Hepatocyte (in vitro differentiated cells): ENCODE measurements around the gene CACNG6. TPM values are rescaled to one million over a fixed set of nuclear protein-coding genes. Genes with fewer than 3 reads are reported as not detected.

ENCODE experiments used
- DNase-seq: peaks from one replicate; pipeline ENCODE4 v3.0.0-alpha.2; 2016; ENCODE audit warnings: low spot score
- H2AFZ ChIP-seq: fragments of 200-600 bp; sonication (generic); 2 replicates; pipeline ENCODE4 v1.6.0; 2016; ENCODE audit warnings: antibody characterized with exemption, mild to moderate bottlenecking
- H3K27ac ChIP-seq: fragments of 200-600 bp; sonication (generic); 2 replicates; pipeline ENCODE4 v1.5.1; 2016; ENCODE audit warnings: mild to moderate bottlenecking
- H3K27me3 ChIP-seq: fragments of 200-600 bp; sonication (generic); 2 replicates; pipeline ENCODE4 v1.6.1; 2016
- H3K36me3 ChIP-seq: fragments of 200-600 bp; sonication (generic); replicated peaks from 2 replicates; pipeline ENCODE4 v1.5.1; 2016; ENCODE audit warnings: low read depth; ENCODE audit not compliant: insufficient read depth
- H3K4me1 ChIP-seq: fragments of 200-600 bp; sonication (generic); 2 replicates; pipeline ENCODE4 v1.5.1; 2016; ENCODE audit warnings: mild to moderate bottlenecking, moderate library complexity; ENCODE audit not compliant: insufficient read depth
- H3K4me2 ChIP-seq: fragments of 200-600 bp; sonication (generic); 2 replicates; pipeline ENCODE4 v1.6.0; 2016
- H3K4me3 ChIP-seq: fragments of 200-600 bp; sonication (generic); 2 replicates; pipeline ENCODE4 v1.5.1; 2016; ENCODE audit warnings: mild to moderate bottlenecking
- H3K79me2 ChIP-seq: fragments of 200-600 bp; sonication (generic); 2 replicates; pipeline ENCODE4 v1.6.0; 2017; ENCODE audit warnings: mild to moderate bottlenecking
- H3K9me2 ChIP-seq: fragments of 200-600 bp; sonication (generic); replicated peaks from 2 replicates; pipeline ENCODE4 v1.6.0; 2017; ENCODE audit warnings: mild to moderate bottlenecking; ENCODE audit not compliant: insufficient read depth
- H3K9me3 ChIP-seq: fragments of 200-600 bp; sonication (generic); 2 replicates; pipeline ENCODE4 v1.5.1; 2016; ENCODE audit warnings: low read depth, mild to moderate bottlenecking
- H4K20me1 ChIP-seq: fragments of 200-600 bp; sonication (generic); 2 replicates; pipeline ENCODE4 v1.6.0; 2016; ENCODE audit warnings: mild to moderate bottlenecking; ENCODE audit not compliant: insufficient read depth, poor library complexity, severe bottlenecking
- CTCF ChIP-seq: fragments of 200-600 bp; sonication (generic); IDR thresholded peaks from 2 replicates; pipeline ENCODE4 v1.5.1; 2016; ENCODE audit warnings: antibody characterized with exemption, mild to moderate bottlenecking; ENCODE audit not compliant: poor library complexity
- EZH2 ChIP-seq: fragments of 200-600 bp; sonication (generic); IDR thresholded peaks from 2 replicates; pipeline ENCODE4 v1.6.1; 2016; ENCODE audit warnings: antibody characterized with exemption, mild to moderate bottlenecking, borderline replicate concordance
- EZH2phosphoT487 ChIP-seq: fragments of 200-600 bp; sonication (generic); IDR thresholded peaks from one replicate; pipeline ENCODE4 v1.6.1; 2018; ENCODE audit warnings: antibody characterized with exemption, mild to moderate bottlenecking, low read depth, moderate library complexity; ENCODE audit not compliant: unreplicated experiment, severe bottlenecking
- WGBS: methylation state at CpG from one replicate; pipeline ENCODE4 v1.1.6; 2016; ENCODE audit warnings: low lambda C conversion rate; ENCODE audit errors: missing lambda C conversion rate; 5-methylcytosine and 5-hydroxymethylcytosine counted together
- polyA plus RNA-seq: library from polyadenylated mRNA; unstranded; fragments of >200 nt; fragmentation: Nextera tagmentation; extraction: Ambion mirVana; gene quantifications from 2 replicates; pipeline ENCODE4 v1.2.1, GENCODE V29; 2016
- total RNA-seq: library from RNA; depleted of rRNA; stranded (reverse); fragments of >200 nt; gene quantifications from 2 replicates; pipeline ENCODE4 v1.2.3, GENCODE V29; 2014

CACNG6 gene
- total and polyA plus RNA-seq, 2 experiments from 2014 or later, result 0.23 TPM; not detected in 1

- Histone ChIP-seq H2AFZ (no peak overlapping the region), H4K20me1 (no peaks in the 10 kb centered on the region), H3K27me3 (no peaks in the 10 kb centered on the region), H3K4me3 (no peak overlapping the region), H3K4me1 (no peaks in the 10 kb centered on the region), H3K9me3 (no peaks in the 10 kb centered on the region), H3K27ac (no peak overlapping the region), H3K4me2 (no peak overlapping the region), H3K9me2 (no peaks in the 10 kb centered on the region), H3K36me3 (no peaks in the 10 kb centered on the region), H3K79me2 (no peaks in the 10 kb centered on the region)
- TF ChIP-seq CTCF, result no peak
- no peak for TF ChIP-seq EZH2phosphoT487
- no peak for TF ChIP-seq EZH2
- WGBS, result 84% methylated on average over 4 of the region's 4 CpGs
- DNase-seq, result no peak
Observed at GRCh38 chr19:54040003-54040402, 48.6 kb downstream of the CACNG6 start.

- no peak for TF ChIP-seq EZH2phosphoT487
- no peak for TF ChIP-seq EZH2
- TF ChIP-seq CTCF, result no peak
- Histone ChIP-seq H3K4me1 (no peaks in the 10 kb centered on the region), H3K27me3 (no peaks in the 10 kb centered on the region), H3K9me3 (no peaks in the 10 kb centered on the region), H3K27ac (no peak overlapping the region), H3K4me2 (no peak overlapping the region), H3K36me3 (no peaks in the 10 kb centered on the region), H3K9me2 (no peaks in the 10 kb centered on the region), H3K79me2 (no peaks in the 10 kb centered on the region), H2AFZ (no peak overlapping the region), H4K20me1 (no peaks in the 10 kb centered on the region), H3K4me3 (no peak overlapping the region)
- 77% methylated on average over 9 of the region's 9 CpGs for WGBS
- DNase-seq, result no peak
Observed at GRCh38 chr19:54041969-54042606, 50.7 kb downstream of the CACNG6 start.

GRCh38 chr19:54042989-54043388 lies 51.6 kb downstream of the CACNG6 start:
- TF ChIP-seq EZH2phosphoT487 (no peak), EZH2 (no peak), CTCF (no peak)
- no peak overlapping the region for H3K27ac ChIP-seq
- H3K36me3 ChIP-seq, result no peaks in the 10 kb centered on the region
- H3K27me3 ChIP-seq, result no peaks in the 10 kb centered on the region
- no peak overlapping the region for H2AFZ ChIP-seq
- WGBS, result 88% methylated on average over 3 of the region's 3 CpGs
- H3K9me3 ChIP-seq, result no peaks in the 10 kb centered on the region
- no peak overlapping the region for H3K4me3 ChIP-seq
- no peak overlapping the region for H3K4me2 ChIP-seq
- DNase-seq, result no peak
- H3K9me2 ChIP-seq, result no peaks in the 10 kb centered on the region
- H3K4me1 ChIP-seq, result no peaks in the 10 kb centered on the region
- H3K79me2 ChIP-seq, result no peaks in the 10 kb centered on the region
- no peaks in the 10 kb centered on the region for H4K20me1 ChIP-seq

GRCh38 chr19:54045771-54046170 lies 54.3 kb downstream of the CACNG6 start:
- no peaks in the 10 kb centered on the region for H3K36me3 ChIP-seq
- no peak overlapping the region for H3K4me2 ChIP-seq
- H3K9me2 ChIP-seq, result no peaks in the 10 kb centered on the region
- H3K9me3 ChIP-seq, result no peaks in the 10 kb centered on the region
- H3K27ac ChIP-seq, result no peak overlapping the region
- no peak overlapping the region for H2AFZ ChIP-seq
- TF ChIP-seq CTCF (no peak), EZH2phosphoT487 (no peak), EZH2 (no peak)
- no peaks in the 10 kb centered on the region for H4K20me1 ChIP-seq
- H3K4me1 ChIP-seq, result no peaks in the 10 kb centered on the region
- no peak overlapping the region for H3K4me3 ChIP-seq
- H3K79me2 ChIP-seq, result no peaks in the 10 kb centered on the region
- 80% methylated on average over 2 of the region's 2 CpGs for WGBS
- DNase-seq, result no peak
- H3K27me3 ChIP-seq, result no peaks in the 10 kb centered on the region
